Measurements from ENCODE around the gene FMNL3. TPM values are rescaled to one million over a fixed set of nuclear protein-coding genes. Genes with fewer than 3 reads are reported as not detected.
"Not testable (repeated sequence)": the region's sequence is repeated elsewhere in the genome, so short reads cannot be mapped to it uniquely, and the experiment has no call there.

The FMNL3 gene
- polyA plus RNA-seq, 1 experiment: 15.8 TPM

GRCh38 chr12:49609875-49610154 is 97.4 kb downstream of the FMNL3 start:
- H3K27ac ChIP-seq (ENCODE audit: low read depth, low read length): no peak overlapping the region
- ChIA-PET POLR2A (interaction anchor here (0.5 kb wide), 1 partner anchor 400 kb away, joined by 5 read pairs; no protein-coding TSS in a partner anchor), CTCF (interaction anchor here (0.6 to 1.2 kb wide), 5 partner anchors 28 to 558 kb away, joined by 3 to 4 read pairs (median 3); no protein-coding TSS in a partner anchor)
- TF ChIP-seq CTCF (IDR thresholded peaks at IDR 0.05; ENCODE audit: low read depth, low read length): no peak
- no peak overlapping the region for H3K4me3 ChIP-seq (ENCODE audit: low read depth, low read length)
- no peak for DNase-seq (ENCODE audit: low read depth, low spot score)
- H3K9me3 ChIP-seq (ENCODE audit: control insufficient read depth, insufficient read depth, low read length): peaks cover 7% of the 10 kb centered on the region
- H3K27me3 ChIP-seq (ENCODE audit: control insufficient read depth, insufficient read depth, low read length): no peaks in the 10 kb centered on the region

GRCh38 chr12:49609059-49609874 is 97.9 kb downstream of the FMNL3 start:
- ChIA-PET CTCF (interaction anchor here (0.6 to 1.2 kb wide), 4 partner anchors 28 to 558 kb away, joined by 3 to 4 read pairs (median 3); no protein-coding TSS in a partner anchor), POLR2A (interaction anchor here (0.5 kb wide), 1 partner anchor 401 kb away, joined by 5 read pairs; no protein-coding TSS in a partner anchor)
- DNase-seq (ENCODE audit: low read depth, low spot score): no peak
- Histone ChIP-seq H3K27ac (ENCODE audit: low read depth, low read length) (no peak overlapping the region), H3K27me3 (ENCODE audit: control insufficient read depth, insufficient read depth, low read length) (no peaks in the 10 kb centered on the region), H3K9me3 (ENCODE audit: control insufficient read depth, insufficient read depth, low read length) (peaks cover 7% of the 10 kb centered on the region), H3K4me3 (ENCODE audit: low read depth, low read length) (no peak overlapping the region)
- TF ChIP-seq CTCF (IDR thresholded peaks at IDR 0.05; ENCODE audit: low read depth, low read length): no peak

- CTCF ChIA-PET: interaction anchor here (1.7 kb wide), 2 partner anchors 18 to 274 kb away, joined by 3 to 7 read pairs; partner anchors contain the start of gene PRPF40B
- not testable (repeated sequence) for DNase-seq (ENCODE audit: low read depth, low spot score); H3K9me3 ChIP-seq (ENCODE audit: control insufficient read depth, insufficient read depth, low read length); H3K4me3 ChIP-seq (ENCODE audit: low read depth, low read length); H3K27ac ChIP-seq (ENCODE audit: low read depth, low read length); H3K27me3 ChIP-seq (ENCODE audit: control insufficient read depth, insufficient read depth, low read length)
- POLR2A ChIA-PET: interaction anchor here (0.8 kb wide), 1 partner anchor 282 kb away, joined by 3 read pairs; the partner anchor contains the start of gene TROAP
Observed at GRCh38 chr12:49605539-49605938, 101.7 kb downstream of the FMNL3 start, which contains the start of gene FAM186B. TSS of gene FAM186B (minus strand) at chr12:49605639. CDS start at chr12:49605477, 162 bp downstream.

- TF ChIP-seq CTCF (IDR thresholded peaks at IDR 0.05; ENCODE audit: low read depth, low read length): no peak
- H3K4me3 ChIP-seq (ENCODE audit: low read depth, low read length): no peak overlapping the region
- no peaks in the 10 kb centered on the region; the same call in 1 of the 2 replicates for H3K9me3 ChIP-seq (ENCODE audit: control insufficient read depth, insufficient read depth, low read length)
- H3K27ac ChIP-seq (ENCODE audit: low read depth, low read length): no peak overlapping the region
- no peaks in the 10 kb centered on the region for H3K27me3 ChIP-seq (ENCODE audit: control insufficient read depth, insufficient read depth, low read length)
- no peak for DNase-seq (ENCODE audit: low read depth, low spot score)
- ChIA-PET POLR2A (interaction anchor here (0.8 kb wide), 1 partner anchor 282 kb away, joined by 3 read pairs; the partner anchor contains the start of gene TROAP), CTCF (interaction anchor here (1.1 to 1.7 kb wide), 3 partner anchors 18 to 273 kb away, joined by 3 to 7 read pairs (median 3); partner anchors contain the start of gene PRPF40B)
Observed at GRCh38 chr12:49604856-49605255, 102.3 kb downstream of the FMNL3 start.

GRCh38 chr12:49603721-49604120 is 103.5 kb downstream of the FMNL3 start:
- no peaks in the 10 kb centered on the region for H3K27me3 ChIP-seq (ENCODE audit: control insufficient read depth, insufficient read depth, low read length)
- CTCF ChIA-PET: interaction anchor here (0.5 to 1.1 kb wide), 2 partner anchors 14 to 272 kb away, joined by 3 read pairs; no protein-coding TSS in a partner anchor
- no peak overlapping the region for H3K4me3 ChIP-seq (ENCODE audit: low read depth, low read length)
- no peak for DNase-seq (ENCODE audit: low read depth, low spot score)
- no peaks in the 10 kb centered on the region for H3K9me3 ChIP-seq (ENCODE audit: control insufficient read depth, insufficient read depth, low read length)
- TF ChIP-seq CTCF (IDR thresholded peaks at IDR 0.05; ENCODE audit: low read depth, low read length): no peak
- H3K27ac ChIP-seq (ENCODE audit: low read depth, low read length): no peak overlapping the region
- POLR2A ChIA-PET: no interaction called here

All from AG04450 (cell line).